GM18858 (cell line): ENCODE data around the gene KANK2.

Experiments used
- ATAC-seq: cut with Tn5 transposase; IDR thresholded peaks from one replicate; pipeline ENCODE4 v1.9.1; 2021; ENCODE audit not compliant: unreplicated experiment

Gene KANK2

GRCh38 chr19:11197291-11198174 is at the start of gene KANK2:
Gene KANK2, minus strand, starts transcription at chr19:11197545. Its CDS starts 3,034 bp downstream, at chr19:11194511.
- ATAC-seq: no peak

- ATAC-seq: no peak
Observed at GRCh38 chr19:11246941-11247340, 49.6 kb upstream of the KANK2 start.

- no peak for ATAC-seq
Observed at GRCh38 chr19:11244846-11245589, 47.7 kb upstream of the KANK2 start.

GRCh38 chr19:11243798-11244169 is 46.4 kb upstream of the KANK2 start:
- ATAC-seq: no peak

GRCh38 chr19:11242864-11243797 is 45.8 kb upstream of the KANK2 start:
- no peak for ATAC-seq

GRCh38 chr19:11242025-11242424 is 44.7 kb upstream of the KANK2 start:
- no peak for ATAC-seq

GRCh38 chr19:11240008-11240444 is 42.7 kb upstream of the KANK2 start:
- no peak for ATAC-seq

GRCh38 chr19:11239377-11240000 is 42.1 kb upstream of the KANK2 start, which contains the start of gene ANGPTL8:
Gene ANGPTL8, plus strand, starts transcription at chr19:11239619. Its CDS starts 19 bp downstream, at chr19:11239638.
- ATAC-seq: no peak

- no peak for ATAC-seq
Observed at GRCh38 chr19:11238781-11239376, 41.5 kb upstream of the KANK2 start.

- ATAC-seq: no peak
Observed at GRCh38 chr19:11238041-11238440, 40.7 kb upstream of the KANK2 start.

- no peak for ATAC-seq
Observed at GRCh38 chr19:11237321-11237720, 40.0 kb upstream of the KANK2 start.

- ATAC-seq: no peak
Observed at GRCh38 chr19:11236324-11237301, 39.3 kb upstream of the KANK2 start.

GRCh38 chr19:11234486-11235075 is 37.2 kb upstream of the KANK2 start:
- no peak for ATAC-seq

GRCh38 chr19:11233073-11233472 is 35.7 kb upstream of the KANK2 start:
- no peak for ATAC-seq

GRCh38 chr19:11232555-11232954 is 35.2 kb upstream of the KANK2 start:
- no peak for ATAC-seq

- ATAC-seq: no peak
Observed at GRCh38 chr19:11230621-11231386, 33.5 kb upstream of the KANK2 start.

GRCh38 chr19:11227195-11227886 is 30.0 kb upstream of the KANK2 start:
- ATAC-seq: no peak
